GM18511 (cell line): Measurements from ENCODE around the gene CAGE1.
"Not testable (repeated sequence)": the region's sequence is repeated elsewhere in the genome, so short reads cannot be mapped to it uniquely, and the experiment has no call there.

Experiments
- ATAC-seq: cut with Tn5 transposase; IDR thresholded peaks from one replicate; pipeline ENCODE4 v1.9.1; 2021; ENCODE audit warnings: mild to moderate bottlenecking, moderate library complexity; ENCODE audit not compliant: unreplicated experiment

The CAGE1 gene

GRCh38 chr6:7410851-7411250, 21.3 kb upstream of the CAGE1 start:
- ATAC-seq = no peak

- ATAC-seq = no peak
These were observed 20.2 kb upstream of the CAGE1 start for GRCh38 chr6:7409740-7410139.

- no peak for ATAC-seq
These were observed 17.2 kb upstream of the CAGE1 start for GRCh38 chr6:7406743-7407142.

GRCh38 chr6:7404546-7404945, 15.0 kb upstream of the CAGE1 start:
- ATAC-seq = no peak

- ATAC-seq = no peak
These were observed 13.2 kb upstream of the CAGE1 start for GRCh38 chr6:7402716-7403115.

GRCh38 chr6:7401075-7401474, 11.5 kb upstream of the CAGE1 start:
- no peak for ATAC-seq

GRCh38 chr6:7392402-7392801, 2.9 kb upstream of the CAGE1 start:
- ATAC-seq = no peak

GRCh38 chr6:7391151-7391550, 1.6 kb upstream of the CAGE1 start:
- ATAC-seq = no peak

GRCh38 chr6:7390226-7390878, 810 bp upstream of the CAGE1 start:
- ATAC-seq = peak; percentile 18

- no peak for ATAC-seq
These were observed 436 bp downstream of the CAGE1 start for GRCh38 chr6:7389162-7389450.

GRCh38 chr6:7381092-7381491, 8.4 kb downstream of the CAGE1 start:
- ATAC-seq = no peak

GRCh38 chr6:7378740-7379139, 10.8 kb downstream of the CAGE1 start:
- ATAC-seq = no peak

- no peak for ATAC-seq
These were observed 11.6 kb downstream of the CAGE1 start for GRCh38 chr6:7377961-7378360.

- no peak for ATAC-seq
These were observed 15.8 kb downstream of the CAGE1 start for GRCh38 chr6:7373739-7374138.

GRCh38 chr6:7367408-7367807, 22.1 kb downstream of the CAGE1 start:
- no peak for ATAC-seq

GRCh38 chr6:7351916-7352315, 37.6 kb downstream of the CAGE1 start:
- not testable (repeated sequence) for ATAC-seq

- not testable (repeated sequence) for ATAC-seq
These were observed 39.0 kb downstream of the CAGE1 start for GRCh38 chr6:7350591-7350990.

- ATAC-seq = not testable (repeated sequence)
These were observed 42.0 kb downstream of the CAGE1 start for GRCh38 chr6:7347551-7347997.

GRCh38 chr6:7344773-7345450, 44.6 kb downstream of the CAGE1 start:
- not testable (repeated sequence) for ATAC-seq

GRCh38 chr6:7343546-7344475, 45.7 kb downstream of the CAGE1 start:
- no peak for ATAC-seq

GRCh38 chr6:7341989-7342742, 47.4 kb downstream of the CAGE1 start:
- peak; percentile 96 for ATAC-seq
